Hepatic stellate cell (primary cell): ENCODE results near the gene IPP.
"Not testable (repeated sequence)": the region's sequence is repeated elsewhere in the genome, so short reads cannot be mapped to it uniquely, and the experiment has no call there.

Source experiments
- DNase-seq: peaks from one replicate; pipeline ENCODE4 v3.0.0; 2011; ENCODE audit warnings: low spot score

IPP gene

DNA sequence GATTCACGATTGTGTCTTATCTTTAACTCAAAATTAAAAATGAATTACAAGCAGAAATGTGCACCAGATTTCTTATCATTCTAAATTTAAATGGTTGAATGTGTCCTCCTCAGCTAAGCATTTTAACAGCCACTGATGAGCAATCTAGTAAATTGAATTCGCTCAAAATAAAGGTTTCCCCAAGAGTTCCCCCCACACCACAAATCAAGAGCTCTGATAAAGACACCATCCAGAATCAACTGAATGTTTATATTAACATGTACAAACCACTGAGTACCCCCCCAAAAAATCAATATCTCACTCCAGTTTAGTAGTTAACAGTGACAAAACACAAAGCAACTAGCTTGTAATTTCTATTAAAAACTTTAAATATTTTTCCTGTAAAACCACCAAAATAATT, 66.1 kb downstream of the IPP start:
- DNase-seq = no peak

GRCh38 chr1:45682942-45683341, 67.5 kb downstream of the IPP start:
- DNase-seq = no peak

GRCh38 chr1:45679123-45679522, 71.3 kb downstream of the IPP start:
- DNase-seq = no peak

DNA sequence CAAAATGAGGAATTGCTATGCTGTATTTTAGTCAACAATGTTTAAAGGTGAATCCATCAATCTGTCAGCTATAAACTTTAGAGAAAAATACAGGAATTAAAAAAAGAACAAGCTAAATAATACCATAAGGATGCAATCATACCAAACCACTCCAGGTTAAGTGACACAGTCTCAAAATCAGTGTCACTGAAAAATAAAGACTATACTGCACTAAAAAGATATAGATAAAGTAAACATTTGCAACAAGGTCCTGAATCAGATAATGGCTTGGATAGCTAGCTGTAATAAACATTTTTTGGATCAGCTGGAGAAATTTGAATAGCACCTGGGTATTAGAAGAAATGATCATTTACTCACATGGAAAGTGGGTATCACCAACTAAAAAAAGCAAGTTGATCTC, 72.0 kb downstream of the IPP start:
- DNase-seq = no peak

DNA sequence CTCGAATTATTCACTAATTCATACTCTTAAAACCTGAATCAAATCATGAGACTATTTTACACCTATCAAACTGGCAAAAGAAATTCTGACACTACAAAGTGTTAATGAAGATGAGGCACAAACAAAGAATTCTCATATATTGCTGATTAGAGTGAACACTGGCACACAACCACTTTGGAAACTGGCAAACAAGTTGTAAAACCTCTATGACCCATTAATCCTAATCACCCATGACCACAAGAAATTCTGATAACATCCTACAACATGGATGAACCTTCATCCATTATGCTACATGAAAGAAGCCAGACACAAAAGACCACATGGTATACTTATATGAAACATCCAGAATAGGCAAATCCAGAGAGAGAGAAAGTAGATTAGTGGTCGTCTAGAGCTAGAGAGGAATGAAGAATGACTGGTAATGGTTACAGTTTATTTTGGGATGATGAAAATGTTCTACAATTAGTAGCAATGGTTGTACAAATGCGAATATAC, 72.7 kb downstream of the IPP start:
- DNase-seq = no peak

GRCh38 chr1:45676553-45676952, 73.9 kb downstream of the IPP start:
- not testable (repeated sequence) for DNase-seq

GRCh38 chr1:45674478-45674877, 76.0 kb downstream of the IPP start:
- no peak for DNase-seq

DNA sequence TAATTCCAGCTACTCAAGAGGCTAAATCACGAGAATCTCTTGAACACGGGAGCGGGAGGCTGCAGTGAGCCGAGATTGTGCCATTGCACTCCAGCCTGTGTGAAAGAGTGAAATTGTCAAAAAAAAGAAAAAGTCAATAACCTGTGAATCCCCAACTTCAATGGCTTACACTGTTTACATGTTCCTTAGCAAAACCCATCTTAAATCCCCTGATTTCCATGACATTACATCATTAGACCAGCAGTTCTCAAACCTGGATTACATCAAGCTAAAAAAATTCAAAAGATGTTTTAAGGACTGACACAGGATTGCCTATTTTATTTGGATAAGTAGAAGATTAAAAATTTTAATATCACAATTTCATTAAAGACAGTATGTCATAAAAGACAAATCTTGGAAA, 76.5 kb downstream of the IPP start:
- no peak for DNase-seq

- DNase-seq = peak; percentile 26
Observed at GRCh38 chr1:45669859-45670655, 80.4 kb downstream of the IPP start.

DNA sequence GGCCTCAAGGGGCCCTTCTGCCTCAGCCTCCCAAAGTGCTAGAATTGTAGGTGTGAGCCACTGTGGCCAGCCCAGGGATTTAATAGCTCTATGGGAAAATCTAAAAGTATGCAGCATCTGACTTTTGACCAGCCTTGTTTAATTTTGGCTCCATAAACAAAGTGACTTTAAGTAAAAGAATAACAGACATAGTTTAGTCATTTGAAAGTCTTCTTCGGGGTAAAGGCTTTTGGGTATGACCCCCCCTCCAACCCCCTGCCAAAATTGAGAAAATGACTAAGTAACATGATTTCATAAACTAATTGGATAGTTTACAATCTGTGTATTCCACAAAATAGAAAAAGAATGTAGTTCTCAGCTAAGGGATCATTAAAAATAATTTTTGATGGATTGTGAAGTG, 81.1 kb downstream of the IPP start:
- peak; percentile 22 for DNase-seq

DNA sequence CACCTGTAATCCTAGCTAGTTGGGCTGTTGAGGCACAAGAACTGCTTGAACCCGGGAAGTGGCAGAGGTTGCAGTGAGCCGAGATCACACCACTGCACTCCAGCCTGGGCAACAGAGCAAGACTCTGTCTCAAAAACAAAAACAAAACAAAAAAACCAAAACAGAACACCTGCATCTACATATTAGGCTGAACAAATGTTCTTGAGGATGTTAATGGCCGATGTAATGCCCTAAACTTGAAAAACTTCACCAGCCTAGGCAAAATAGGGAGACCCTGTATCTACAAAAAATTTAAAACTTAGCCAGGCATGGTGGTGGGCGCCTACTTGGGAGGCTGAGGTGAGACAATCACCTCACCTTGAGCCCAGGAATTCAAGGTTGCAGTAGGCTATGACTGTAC, 81.9 kb downstream of the IPP start:
- no peak for DNase-seq

DNA sequence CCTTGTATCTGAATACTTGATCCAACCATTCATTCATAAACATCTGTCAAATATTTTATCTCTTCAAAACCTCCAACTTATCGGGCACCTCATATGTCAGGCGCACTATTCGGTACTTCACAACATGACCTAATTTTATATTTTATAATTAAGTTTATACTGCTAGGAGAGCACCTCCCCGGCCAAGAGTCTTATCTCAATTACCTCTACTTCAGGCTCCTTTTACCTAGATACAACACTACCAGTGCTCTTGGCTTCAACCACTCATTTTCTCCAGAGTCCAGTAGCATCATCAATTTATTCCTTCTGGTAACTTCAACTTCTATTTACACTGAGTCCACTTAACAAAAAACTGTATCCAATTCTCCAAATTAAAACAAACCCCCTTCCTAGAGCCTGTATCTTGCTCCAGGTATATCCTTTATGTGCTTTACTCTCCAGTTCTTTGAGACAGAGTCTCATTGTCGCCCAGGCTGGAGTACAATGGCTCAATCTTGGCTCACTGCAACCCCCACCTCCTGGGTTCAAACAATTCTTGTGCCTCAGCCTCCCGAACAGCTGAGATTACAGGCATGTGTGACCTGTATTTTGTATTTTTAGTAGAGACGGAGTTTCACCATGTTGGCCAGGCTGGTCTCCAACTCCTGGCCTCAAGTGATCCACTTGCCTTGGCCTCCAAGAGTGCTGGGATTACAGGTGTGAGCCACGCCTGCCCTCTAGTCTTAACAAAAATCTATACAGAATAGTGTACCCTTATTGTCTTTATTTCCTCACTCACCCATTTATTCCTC, 82.9 kb downstream of the IPP start:
- no peak for DNase-seq

DNA sequence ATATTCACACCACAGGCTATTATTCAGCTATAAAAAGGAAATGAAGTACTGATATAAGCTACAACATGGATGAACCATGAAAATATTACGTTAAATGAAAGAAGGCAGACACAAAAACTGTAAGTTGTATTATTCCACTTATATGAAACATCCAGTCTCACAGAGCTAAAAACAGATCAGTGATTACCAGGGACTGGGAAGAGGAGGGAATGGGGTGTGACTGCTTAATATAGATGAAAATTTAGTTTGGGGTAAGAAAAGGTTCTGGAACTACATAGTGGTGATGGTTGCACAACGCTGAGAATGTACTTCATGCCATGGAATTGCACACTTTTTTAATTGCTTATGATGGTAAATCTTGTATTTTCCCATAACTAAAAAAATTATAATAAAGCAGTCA, 83.6 kb downstream of the IPP start:
- no peak for DNase-seq

GRCh38 chr1:45660336-45660735, 90.1 kb downstream of the IPP start:
- no peak for DNase-seq

DNA sequence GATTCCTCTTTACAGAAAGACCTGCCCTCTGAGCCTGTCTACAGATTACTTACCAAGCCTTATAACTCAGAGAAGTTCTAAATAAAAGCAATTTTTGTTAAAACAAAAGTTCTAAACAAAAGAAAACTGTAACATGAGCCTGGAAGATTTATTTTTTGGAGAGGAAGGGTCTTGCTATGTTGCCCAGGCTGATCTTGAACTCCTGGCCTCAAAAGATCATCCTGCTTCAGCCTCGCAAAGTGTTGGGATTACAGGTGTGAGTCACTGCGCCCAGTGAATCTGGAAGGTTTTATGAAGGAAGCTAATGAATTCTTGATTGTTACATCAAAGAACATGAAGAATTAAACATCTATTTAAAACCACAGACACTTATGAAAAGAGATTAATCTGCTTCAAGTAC, 91.2 kb downstream of the IPP start:
- DNase-seq = no peak

GRCh38 chr1:45658171-45658570, 92.3 kb downstream of the IPP start:
- no peak for DNase-seq

DNA sequence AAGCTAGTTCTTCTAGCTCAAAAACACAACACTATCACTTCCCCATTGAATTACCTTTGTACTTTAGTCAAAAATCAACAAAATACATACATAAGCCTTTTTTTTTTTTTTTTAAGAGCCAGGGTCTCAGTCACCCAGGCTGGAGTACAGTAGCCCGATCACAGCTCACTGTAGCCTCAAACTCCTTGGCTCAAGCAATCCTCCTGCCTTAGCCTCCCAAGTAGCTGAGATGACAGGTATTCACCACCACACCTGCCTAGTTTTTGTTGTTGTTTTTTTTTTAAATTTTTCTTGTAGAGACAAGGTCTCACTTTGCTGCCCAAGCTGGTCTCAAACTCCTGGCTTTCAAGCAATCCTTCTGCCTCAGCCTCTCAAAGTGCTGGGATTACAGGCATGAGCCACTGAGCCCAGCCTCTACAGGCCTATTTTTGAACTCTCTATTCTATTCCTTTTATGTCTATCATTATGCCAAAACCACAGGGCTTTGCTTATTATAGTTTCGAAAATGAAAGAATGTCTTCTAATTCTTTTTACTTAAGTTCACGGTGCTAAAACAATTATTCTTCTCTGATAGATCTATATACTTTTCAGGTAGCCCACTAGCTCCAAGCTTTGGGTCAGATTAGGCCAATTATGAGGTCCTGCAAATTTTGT, 93.8 kb downstream of the IPP start:
- no peak for DNase-seq

DNA sequence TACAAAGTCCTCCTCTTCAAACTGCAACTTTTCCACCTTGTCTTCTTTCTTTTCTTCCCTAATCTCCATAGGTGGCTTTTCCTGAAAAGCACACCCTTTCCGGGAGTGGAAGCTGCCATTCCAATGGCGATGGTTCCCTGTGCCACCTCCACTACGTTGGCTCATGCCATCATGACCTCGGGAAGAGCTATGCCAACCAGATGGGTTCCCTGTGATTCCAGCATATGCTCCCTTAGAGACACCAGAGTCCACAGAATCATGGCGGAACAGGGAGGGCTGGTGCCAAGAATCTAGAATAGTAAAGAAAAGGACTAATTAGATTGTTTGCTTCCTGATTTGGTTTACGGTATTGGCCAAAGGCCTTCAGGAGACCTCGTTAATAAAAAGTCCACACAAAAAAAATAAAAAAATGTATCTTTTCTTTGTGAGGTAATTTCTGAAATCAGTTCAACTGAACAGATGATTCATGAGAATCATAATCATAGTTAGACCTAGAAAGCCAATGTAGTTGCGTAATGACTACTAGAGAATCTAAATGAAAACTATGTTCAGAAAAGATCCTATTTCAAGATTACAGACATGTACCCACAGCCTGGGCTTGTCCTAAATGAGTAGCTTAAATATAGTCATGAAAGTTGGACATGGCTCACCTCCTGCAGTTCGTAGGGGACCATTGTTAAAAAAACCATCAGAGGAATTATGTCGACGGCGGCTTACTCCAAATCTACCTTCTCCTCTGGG, 95.7 kb downstream of the IPP start:
- DNase-seq = no peak
